Epithelial cell of esophagus (primary cell): Measurements from ENCODE around the gene KIAA1143.

Experiments used
- DNase-seq: peaks from one replicate; pipeline ENCODE4 v3.0.0; 2010; ENCODE audit warnings: low read depth
- H3K4me3 ChIP-seq: 2 replicates; pipeline ENCODE4 v1.5.1; 2011; ENCODE audit warnings: mild to moderate bottlenecking, low read length, control low read depth
- TF ChIP-seq, protein P1 (sequence below): IDR thresholded peaks from 2 replicates; pipeline ENCODE4 v1.5.1; 2011; ENCODE audit warnings: low read depth, mild to moderate bottlenecking, low read length, control low read depth, inconsistent platforms; ENCODE audit not compliant: insufficient read depth; ENCODE audit errors: missing control alignments

Gene KIAA1143

GRCh38 chr3:44761424-44762169 is at the start of gene KIAA1143, which contains the start of gene KIF15:
TSS of gene KIAA1143 (minus strand) at chr3:44761619. CDS start at chr3:44761602, 17 bp downstream.
TSS of gene KIF15 (plus strand) at chr3:44761794. CDS start at chr3:44761866, 72 bp downstream.
- TF ChIP-seq, protein P1, sequence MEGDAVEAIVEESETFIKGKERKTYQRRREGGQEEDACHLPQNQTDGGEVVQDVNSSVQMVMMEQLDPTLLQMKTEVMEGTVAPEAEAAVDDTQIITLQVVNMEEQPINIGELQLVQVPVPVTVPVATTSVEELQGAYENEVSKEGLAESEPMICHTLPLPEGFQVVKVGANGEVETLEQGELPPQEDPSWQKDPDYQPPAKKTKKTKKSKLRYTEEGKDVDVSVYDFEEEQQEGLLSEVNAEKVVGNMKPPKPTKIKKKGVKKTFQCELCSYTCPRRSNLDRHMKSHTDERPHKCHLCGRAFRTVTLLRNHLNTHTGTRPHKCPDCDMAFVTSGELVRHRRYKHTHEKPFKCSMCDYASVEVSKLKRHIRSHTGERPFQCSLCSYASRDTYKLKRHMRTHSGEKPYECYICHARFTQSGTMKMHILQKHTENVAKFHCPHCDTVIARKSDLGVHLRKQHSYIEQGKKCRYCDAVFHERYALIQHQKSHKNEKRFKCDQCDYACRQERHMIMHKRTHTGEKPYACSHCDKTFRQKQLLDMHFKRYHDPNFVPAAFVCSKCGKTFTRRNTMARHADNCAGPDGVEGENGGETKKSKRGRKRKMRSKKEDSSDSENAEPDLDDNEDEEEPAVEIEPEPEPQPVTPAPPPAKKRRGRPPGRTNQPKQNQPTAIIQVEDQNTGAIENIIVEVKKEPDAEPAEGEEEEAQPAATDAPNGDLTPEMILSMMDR, result no peak
- peak within 1 kb of the TSS; percentile 92 for H3K4me3 ChIP-seq
- peak; percentile 97 for DNase-seq

- DNase-seq, result no peak
- TF ChIP-seq, protein P1, result no peak
- H3K4me3 ChIP-seq, result no peak overlapping the region
Measured at GRCh38 chr3:44805960-44806359, 44.5 kb upstream of the KIAA1143 start.

GRCh38 chr3:44803298-44803697 is 41.9 kb upstream of the KIAA1143 start:
- no peak for DNase-seq
- no peak overlapping the region for H3K4me3 ChIP-seq
- TF ChIP-seq, protein P1, result no peak

- no peak for DNase-seq
- TF ChIP-seq, protein P1, result no peak
Measured at GRCh38 chr3:44802011-44802410, 40.6 kb upstream of the KIAA1143 start.

GRCh38 chr3:44795197-44795596 is 33.8 kb upstream of the KIAA1143 start:
- TF ChIP-seq, protein P1, result no peak

More at GRCh38 chr3:44802011-44802410, 40.6 kb upstream of the KIAA1143 start:
- H3K4me3 ChIP-seq, result no peak overlapping the region

GRCh38 chr3:44782891-44783290 is 21.5 kb upstream of the KIAA1143 start:
- TF ChIP-seq, protein P1, result no peak
- no peak for DNase-seq
- H3K4me3 ChIP-seq, result no peak overlapping the region

More at GRCh38 chr3:44795197-44795596, 33.8 kb upstream of the KIAA1143 start:
- no peak for DNase-seq
- no peak overlapping the region for H3K4me3 ChIP-seq

GRCh38 chr3:44772099-44772442 is 10.7 kb upstream of the KIAA1143 start:
- TF ChIP-seq, protein P1, result no peak
- no peak for DNase-seq

More at GRCh38 chr3:44772099-44772442, 10.7 kb upstream of the KIAA1143 start:
- no peak overlapping the region for H3K4me3 ChIP-seq
